ENCODE results near the gene PROZ.

DNA sequence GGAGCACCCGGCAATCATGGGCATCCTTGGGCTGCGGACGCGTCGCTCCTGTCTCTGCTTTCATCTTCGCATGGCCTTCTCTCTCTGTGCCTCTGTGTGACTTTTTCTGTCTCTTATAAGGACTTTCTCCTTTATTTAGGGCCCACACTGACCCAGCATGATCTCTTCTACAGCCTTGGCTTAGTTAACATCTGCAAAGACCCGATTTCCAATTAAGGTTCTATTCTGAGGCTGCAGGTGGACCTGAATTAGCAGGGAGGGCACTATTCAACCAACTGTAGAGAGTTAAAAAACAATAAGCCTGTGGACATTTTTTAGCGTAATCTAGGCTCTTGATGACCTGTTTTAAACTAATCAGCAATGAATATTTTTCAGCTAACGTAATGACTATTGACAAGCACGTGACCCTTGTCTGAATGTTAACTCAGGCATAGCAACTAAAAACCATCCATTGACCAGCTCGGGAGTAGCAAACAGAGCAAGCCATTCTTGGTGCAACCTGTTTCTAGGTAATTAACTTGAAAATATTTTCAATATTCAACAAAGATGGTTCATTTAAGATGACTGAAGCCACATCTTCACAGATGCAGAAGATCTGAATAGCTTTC, 20.7 kb upstream of the PROZ start:
- TF ChIP-seq, protein P1, sequence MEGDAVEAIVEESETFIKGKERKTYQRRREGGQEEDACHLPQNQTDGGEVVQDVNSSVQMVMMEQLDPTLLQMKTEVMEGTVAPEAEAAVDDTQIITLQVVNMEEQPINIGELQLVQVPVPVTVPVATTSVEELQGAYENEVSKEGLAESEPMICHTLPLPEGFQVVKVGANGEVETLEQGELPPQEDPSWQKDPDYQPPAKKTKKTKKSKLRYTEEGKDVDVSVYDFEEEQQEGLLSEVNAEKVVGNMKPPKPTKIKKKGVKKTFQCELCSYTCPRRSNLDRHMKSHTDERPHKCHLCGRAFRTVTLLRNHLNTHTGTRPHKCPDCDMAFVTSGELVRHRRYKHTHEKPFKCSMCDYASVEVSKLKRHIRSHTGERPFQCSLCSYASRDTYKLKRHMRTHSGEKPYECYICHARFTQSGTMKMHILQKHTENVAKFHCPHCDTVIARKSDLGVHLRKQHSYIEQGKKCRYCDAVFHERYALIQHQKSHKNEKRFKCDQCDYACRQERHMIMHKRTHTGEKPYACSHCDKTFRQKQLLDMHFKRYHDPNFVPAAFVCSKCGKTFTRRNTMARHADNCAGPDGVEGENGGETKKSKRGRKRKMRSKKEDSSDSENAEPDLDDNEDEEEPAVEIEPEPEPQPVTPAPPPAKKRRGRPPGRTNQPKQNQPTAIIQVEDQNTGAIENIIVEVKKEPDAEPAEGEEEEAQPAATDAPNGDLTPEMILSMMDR (IDR thresholded peaks at IDR 0.05; ENCODE audit: low read depth, low read length): no peak
- TF ChIP-seq EZH2phosphoT487 (IDR thresholded peaks at IDR 0.05; ENCODE audit: low read depth): no peak
